CD14-positive monocyte (primary cell): ENCODE data around the gene UBE2E1. TPM values are rescaled to one million over a fixed set of nuclear protein-coding genes. Genes with fewer than 3 reads are reported as not detected.

Experiments
- DNase-seq, 3 donors: peaks; one replicate each; pipeline ENCODE4 v3.0.0-alpha.2; 2011 to 2022
- H2AFZ ChIP-seq: 2 replicates; pipeline ENCODE4 v1.6.0; 2012; ENCODE audit warnings: mild to moderate bottlenecking, low read depth, low read length, inconsistent platforms; ENCODE audit not compliant: insufficient read depth, poor library complexity, severe bottlenecking
- H3K27ac ChIP-seq, 2 donors: 1 replicate in 1 of 2; 2 replicates in 1 of 2; pipeline ENCODE4 v1.5.1; 2012 to 2013; ENCODE audit warnings: low read length in 2 of 2, control low read depth in 1 of 2, inconsistent platforms in 1 of 2, low read depth in 1 of 2, mild to moderate bottlenecking in 1 of 2
- H3K27me3 ChIP-seq, 2 donors: one replicate each; pipeline versions ENCODE4 v1.6.0 to v1.6.1; 2011 to 2013; ENCODE audit warnings: low read length in 2 of 2; ENCODE audit not compliant: control insufficient read depth in 2 of 2, insufficient read depth in 2 of 2
- H3K36me3 ChIP-seq, 2 donors: replicated peaks in 1 of 2; 1 replicate in 1 of 2; 2 replicates in 1 of 2; pipeline versions ENCODE4 v1.5.1 to v1.6.1; 2012 to 2013; ENCODE audit warnings: low read length in 2 of 2, control low read depth in 1 of 2, inconsistent platforms in 1 of 2, mild to moderate bottlenecking in 1 of 2; ENCODE audit not compliant: insufficient read depth in 2 of 2, control insufficient read depth in 1 of 2
- H3K4me1 ChIP-seq, 2 donors: 1 replicate in 1 of 2; 2 replicates in 1 of 2; pipeline versions ENCODE4 v1.5.1 to v1.6.1; 2012 to 2013; ENCODE audit warnings: low read length in 2 of 2, control low read depth in 1 of 2, inconsistent platforms in 1 of 2, mild to moderate bottlenecking in 1 of 2, moderate library complexity in 1 of 2; ENCODE audit not compliant: insufficient read depth in 2 of 2, control insufficient read depth in 1 of 2
- H3K4me2 ChIP-seq: replicated peaks from 2 replicates; pipeline ENCODE3; 2012; ENCODE audit warnings: low read length, moderate library complexity, mild to moderate bottlenecking; ENCODE audit not compliant: poor library complexity, severe bottlenecking; ENCODE audit errors: extremely low read depth
- H3K4me3 ChIP-seq, 3 experiments: fragments of 200-600 bp in 1 of 3; sonication (generic) in 1 of 3; replicated peaks in 1 of 3; 1 replicate in 2 of 3; 2 replicates in 1 of 3; pipeline ENCODE4 v1.5.1; 2011 to 2013; ENCODE audit warnings: low read length in 3 of 3, mild to moderate bottlenecking in 3 of 3, control low read depth in 2 of 3, low read depth in 2 of 3, inconsistent platforms in 1 of 3, moderate library complexity in 1 of 3
- H3K79me2 ChIP-seq: 2 replicates; pipeline ENCODE4 v1.6.0; 2012; ENCODE audit warnings: mild to moderate bottlenecking, control low read depth, inconsistent platforms, low read length, moderate library complexity; ENCODE audit not compliant: insufficient read depth
- H3K9ac ChIP-seq: 2 replicates; pipeline ENCODE4 v1.6.0; 2017; ENCODE audit warnings: low read length, mild to moderate bottlenecking; ENCODE audit not compliant: insufficient read depth, poor library complexity, severe bottlenecking
- H3K9me3 ChIP-seq, 2 donors: replicated peaks in 1 of 2; 1 replicate in 1 of 2; 2 replicates in 1 of 2; pipeline versions ENCODE4 v1.5.1 to v1.6.1; 2012 to 2013; ENCODE audit warnings: low read length in 2 of 2, control low read depth in 1 of 2; ENCODE audit not compliant: control insufficient read depth in 1 of 2, insufficient read depth in 1 of 2
- H4K20me1 ChIP-seq: 2 replicates; pipeline ENCODE4 v1.6.0; 2012; ENCODE audit warnings: mild to moderate bottlenecking, low read length, control low read depth, moderate library complexity; ENCODE audit not compliant: insufficient read depth
- H3K27ac Mint-ChIP-seq, 7 donors: one replicate each; pipeline ENCODE4 v1.8.0; 2020; ENCODE audit warnings: mild to moderate bottlenecking in 7 of 7, mixed read lengths in 7 of 7, moderate library complexity in 6 of 7, inconsistent platforms in 2 of 7
- H3K27me3 Mint-ChIP-seq, 3 donors: one replicate each; pipeline ENCODE4 v1.8.0; 2021 to 2022; ENCODE audit warnings: low read depth in 3 of 3, mild to moderate bottlenecking in 3 of 3, mixed read lengths in 3 of 3, moderate library complexity in 3 of 3, inconsistent platforms in 1 of 3
- H3K36me3 Mint-ChIP-seq, 2 donors: one replicate each; pipeline ENCODE4 v1.8.0; 2020; ENCODE audit warnings: mixed read lengths in 2 of 2, inconsistent platforms in 1 of 2, mild to moderate bottlenecking in 1 of 2
- H3K4me1 Mint-ChIP-seq: one replicate; pipeline ENCODE4 v1.8.0; 2020; ENCODE audit warnings: mild to moderate bottlenecking, mixed read lengths
- H3K4me3 Mint-ChIP-seq, 2 donors: one replicate each; pipeline ENCODE4 v1.8.0; 2020; ENCODE audit warnings: mild to moderate bottlenecking in 2 of 2, mixed read lengths in 2 of 2, moderate library complexity in 1 of 2
- H3K9me3 Mint-ChIP-seq, 7 donors: one replicate each; pipeline ENCODE4 v1.8.0; 2020 to 2022; ENCODE audit warnings: mixed read lengths in 7 of 7, mild to moderate bottlenecking in 6 of 7, moderate library complexity in 6 of 7, inconsistent platforms in 2 of 7
- CTCF ChIP-seq: fragments of 200-600 bp; IDR thresholded peaks from one replicate; pipeline ENCODE4 v1.8.0; 2022; ENCODE audit warnings: antibody characterized with exemption, mild to moderate bottlenecking
- WGBS: methylation state at CpG from one replicate; pipeline ENCODE4 v1.1.5; 2013; ENCODE audit warnings: missing lambda C conversion rate; ENCODE audit not compliant: insufficient coverage; 5-methylcytosine and 5-hydroxymethylcytosine counted together
- intact Hi-C, 2 donors: fragments of 100-400 bp; cut with micrococcal nuclease; formaldehyde crosslinking; loops; one replicate each; pipeline versions ENCODE4 v1.15.0 to v1.15.1; 2023
- polyA plus RNA-seq, 3 donors: library from polyadenylated mRNA; depleted of rRNA in 1 of 3; unstranded in 2 of 3; stranded (reverse) in 1 of 3; fragments of 300-500 nt in 2 of 3; fragments of >200 nt in 1 of 3; fragmentation: Illumina TruSeq in 2 of 3; gene quantifications; 1 replicate in 2 of 3; 2 replicates in 1 of 3; pipeline ENCODE4 v1.2.3, GENCODE V29; 2012 to 2021

The UBE2E1 gene
- polyA plus RNA-seq, 3 donors: 31.3 to 60.2 (median 34.6) TPM

- Histone ChIP-seq H3K4me2 (no peak overlapping the region), H3K9me3 (peaks cover 5 to 6% of the 10 kb centered on the region in 2 donors), H3K27ac (no peak overlapping the region), H3K4me3 (no peak overlapping the region), H3K4me1 (no peaks in the 10 kb centered on the region), H4K20me1 (no peaks in the 10 kb centered on the region), H3K36me3 (no peaks in the 10 kb centered on the region), H3K27me3 (no peaks in the 10 kb centered on the region), H3K79me2 (no peaks in the 10 kb centered on the region), H3K9ac (no peak overlapping the region), H2AFZ (no peak overlapping the region)
- Mint-ChIP-seq H3K27me3 (peaks cover 0 to 4% (median 4%) of the 10 kb centered on the region in 3 donors), H3K4me1 (peaks cover 10% of the 10 kb centered on the region), H3K9me3 (peaks cover 4 to 8% (median 6%) of the 10 kb centered on the region in 7 donors), H3K4me3 (no peak overlapping the region), H3K36me3 (peaks cover 0 to 4% of the 10 kb centered on the region in 2 donors), H3K27ac (no peak overlapping the region)
- no peak for TF ChIP-seq CTCF
- DNase-seq: no peak
- intact Hi-C loops: no loop called here
- no CpG with 5 or more reads among the region's 1 CpG for WGBS
Measured at GRCh38 chr3:23937296-23937695, 131.5 kb downstream of the UBE2E1 start.

- Mint-ChIP-seq H3K27me3 (peaks cover 10 to 15% (median 12%) of the 10 kb centered on the region in 3 donors), H3K4me3 (no peak overlapping the region)
- no peak overlapping the region for H2AFZ ChIP-seq
Measured at GRCh38 chr3:23938688-23939087, 132.9 kb downstream of the UBE2E1 start.

More at GRCh38 chr3:23938688-23939087, 132.9 kb downstream of the UBE2E1 start:
- Histone ChIP-seq H3K4me2 (no peak overlapping the region), H3K4me3 (no peak overlapping the region), H3K9me3 (peaks cover 5 to 6% of the 10 kb centered on the region in 2 donors), H4K20me1 (no peaks in the 10 kb centered on the region), H3K27ac (no peak overlapping the region), H3K4me1 (no peaks in the 10 kb centered on the region), H3K36me3 (no peaks in the 10 kb centered on the region), H3K9ac (no peak overlapping the region), H3K27me3 (peaks cover 0 to 4% of the 10 kb centered on the region in 2 donors), H3K79me2 (no peaks in the 10 kb centered on the region)
- Mint-ChIP-seq H3K9me3 (peaks cover 4 to 8% (median 7%) of the 10 kb centered on the region in 7 donors), H3K36me3 (peaks cover 0 to 4% of the 10 kb centered on the region in 2 donors), H3K27ac (no peak overlapping the region), H3K4me1 (no peaks in the 10 kb centered on the region)
- TF ChIP-seq CTCF: no peak
- intact Hi-C loops: no loop called here
- no peak for DNase-seq
